MM.1S (cell line): ENCODE measurements around the gene GSE1.

Experiments used
- DNase-seq: peaks from one replicate; pipeline ENCODE4 v3.0.0-alpha.2; 2015
- H2AFZ ChIP-seq: fragments of 300-600 bp; sonication (generic); 2 replicates; pipeline ENCODE4 v1.6.0; 2016; ENCODE audit warnings: antibody characterized with exemption, low read length
- H3F3A ChIP-seq: fragments of 300-600 bp; sonication (generic); 2 replicates; pipeline ENCODE4 v1.6.1; 2016; ENCODE audit warnings: mild to moderate bottlenecking, antibody characterized with exemption, low read length, moderate library complexity, mixed read lengths; ENCODE audit not compliant: insufficient read depth
- H3K27ac ChIP-seq: fragments of 300-600 bp; sonication (generic); 2 replicates; pipeline ENCODE4 v1.5.1; 2016; ENCODE audit warnings: mild to moderate bottlenecking, low read length
- H3K27me3 ChIP-seq: fragments of 300-600 bp; sonication (generic); replicated peaks from 2 replicates; pipeline ENCODE4 v1.6.0; 2016; ENCODE audit warnings: low read length; ENCODE audit not compliant: insufficient read depth
- H3K36me3 ChIP-seq: fragments of 300-600 bp; sonication (generic); replicated peaks from 2 replicates; pipeline ENCODE4 v1.6.1; 2016; ENCODE audit warnings: mild to moderate bottlenecking, low read length, mixed read lengths; ENCODE audit not compliant: insufficient read depth
- H3K4me1 ChIP-seq: fragments of 300-600 bp; sonication (generic); 2 replicates; pipeline ENCODE4 v1.6.1; 2016; ENCODE audit warnings: low read length, mixed read lengths
- H3K4me2 ChIP-seq: fragments of 300-600 bp; sonication (generic); 2 replicates; pipeline ENCODE4 v1.6.0; 2016; ENCODE audit warnings: low read depth, low read length
- H3K4me3 ChIP-seq: fragments of 300-600 bp; sonication (generic); 2 replicates; pipeline ENCODE4 v1.5.1; 2016; ENCODE audit warnings: low read length, mixed read lengths
- H3K79me2 ChIP-seq: fragments of 300-600 bp; sonication (generic); 2 replicates; pipeline ENCODE4 v1.6.1; 2016; ENCODE audit warnings: mixed run types, low read length, mixed read lengths
- H3K9ac ChIP-seq: fragments of 300-600 bp; sonication (generic); 2 replicates; pipeline ENCODE4 v1.6.1; 2016; ENCODE audit warnings: low read length, mixed read lengths
- H3K9me2 ChIP-seq: fragments of 300-600 bp; sonication (generic); replicated peaks from 2 replicates; pipeline ENCODE4 v1.6.1; 2016; ENCODE audit warnings: mild to moderate bottlenecking, low read length, mixed read lengths; ENCODE audit not compliant: insufficient read depth
- H3K9me3 ChIP-seq: fragments of 300-600 bp; sonication (generic); replicated peaks from 2 replicates; pipeline ENCODE4 v1.6.1; 2016; ENCODE audit warnings: mild to moderate bottlenecking, low read length, mixed read lengths; ENCODE audit not compliant: insufficient read depth
- H4K20me1 ChIP-seq: fragments of 300-600 bp; sonication (generic); 2 replicates; pipeline ENCODE4 v1.6.1; 2016; ENCODE audit warnings: mild to moderate bottlenecking, low read length, moderate library complexity, mixed read lengths; ENCODE audit not compliant: insufficient read depth
- CTCF ChIP-seq: fragments of 300-600 bp; sonication (generic); IDR thresholded peaks from 2 replicates; pipeline ENCODE4 v1.5.1; 2016; ENCODE audit warnings: antibody characterized with exemption, low read length, mixed read lengths
- EZH2 ChIP-seq: fragments of 300-600 bp; sonication (generic); optimal IDR thresholded peaks from 2 replicates; pipeline ENCODE3; 2017; ENCODE audit warnings: low read depth, mild to moderate bottlenecking, antibody characterized with exemption, low read length, mixed read lengths
- EZH2phosphoT487 ChIP-seq: fragments of 300-600 bp; sonication (generic); IDR thresholded peaks from 2 replicates; pipeline ENCODE4 v1.6.1; 2018; ENCODE audit warnings: antibody characterized with exemption, low read length

GSE1 gene

GRCh38 chr16:85594978-85595661 is 18.0 kb upstream of the GSE1 start:
- Histone ChIP-seq H3K4me2 (no peak overlapping the region), H3K9ac (no peak overlapping the region), H3K9me3 (no peaks in the 10 kb centered on the region), H3F3A (no peaks in the 10 kb centered on the region), H3K4me1 (no peaks in the 10 kb centered on the region), H3K79me2 (peaks cover 8% of the 10 kb centered on the region; the same call in 1 of the 2 replicates), H3K4me3 (no peak overlapping the region), H3K27me3 (no peaks in the 10 kb centered on the region), H4K20me1 (no peaks in the 10 kb centered on the region), H3K27ac (no peak overlapping the region), H2AFZ (no peak overlapping the region), H3K9me2 (no peaks in the 10 kb centered on the region), H3K36me3 (no peaks in the 10 kb centered on the region)
- DNase-seq: no peak
- TF ChIP-seq EZH2 (no peak), CTCF (no peak), EZH2phosphoT487 (no peak)

GRCh38 chr16:85595812-85596502 is 17.2 kb upstream of the GSE1 start:
- Histone ChIP-seq H2AFZ (no peak overlapping the region), H3K4me2 (no peak overlapping the region), H3K9me2 (no peaks in the 10 kb centered on the region), H3K9me3 (no peaks in the 10 kb centered on the region), H3K9ac (no peak overlapping the region), H3K27me3 (no peaks in the 10 kb centered on the region), H3K36me3 (no peaks in the 10 kb centered on the region), H4K20me1 (no peaks in the 10 kb centered on the region), H3K79me2 (0 out of 2 replicates have a peak, but pooled peaks cover 7% of the 10 kb centered on the region), H3K27ac (no peak overlapping the region), H3K4me3 (no peak overlapping the region), H3K4me1 (no peaks in the 10 kb centered on the region), H3F3A (no peaks in the 10 kb centered on the region)
- no peak for DNase-seq
- TF ChIP-seq EZH2phosphoT487: no peak

GRCh38 chr16:85598141-85598540 is 15.0 kb upstream of the GSE1 start:
- Histone ChIP-seq H3K79me2 (0 out of 2 replicates have a peak, but pooled peaks cover 7% of the 10 kb centered on the region), H3K27ac (no peak overlapping the region), H3F3A (no peaks in the 10 kb centered on the region), H3K9me3 (no peaks in the 10 kb centered on the region), H3K9me2 (no peaks in the 10 kb centered on the region), H3K4me2 (no peak overlapping the region), H4K20me1 (no peaks in the 10 kb centered on the region), H2AFZ (no peak overlapping the region), H3K4me1 (no peaks in the 10 kb centered on the region), H3K27me3 (no peaks in the 10 kb centered on the region), H3K9ac (no peak overlapping the region), H3K36me3 (no peaks in the 10 kb centered on the region), H3K4me3 (no peak overlapping the region)
- no peak for DNase-seq
- no peak for TF ChIP-seq CTCF
- no peak for TF ChIP-seq EZH2phosphoT487
- no peak for TF ChIP-seq EZH2

- no peaks in the 10 kb centered on the region for H3K36me3 ChIP-seq
- H3K27me3 ChIP-seq: no peaks in the 10 kb centered on the region
- no peaks in the 10 kb centered on the region for H3K4me1 ChIP-seq
- no peaks in the 10 kb centered on the region for H3F3A ChIP-seq
- H2AFZ ChIP-seq: no peak overlapping the region
- no peak overlapping the region for H3K9ac ChIP-seq
- H3K9me2 ChIP-seq: no peaks in the 10 kb centered on the region
- H3K27ac ChIP-seq: no peak overlapping the region
- H3K79me2 ChIP-seq: 0 out of 2 replicates have a peak, but pooled peaks cover 11% of the 10 kb centered on the region
- H4K20me1 ChIP-seq: no peaks in the 10 kb centered on the region
- no peaks in the 10 kb centered on the region for H3K9me3 ChIP-seq
- DNase-seq: no peak
- TF ChIP-seq CTCF (no peak), EZH2phosphoT487 (no peak), EZH2 (no peak)
- no peak overlapping the region for H3K4me3 ChIP-seq
- H3K4me2 ChIP-seq: no peak overlapping the region
Measured at GRCh38 chr16:85600078-85600477, 13.0 kb upstream of the GSE1 start.
